ENCODE measurements around the gene ADAMTSL3.

GRCh38 chr15:83893308-83893707 is 239.4 kb downstream of the ADAMTSL3 start:
- no peak for TF ChIP-seq SUZ12 (IDR thresholded peaks at IDR 0.05; ENCODE audit: extremely low read depth, insufficient read depth, insufficient read length)
- TF ChIP-seq YY1 (IDR thresholded peaks at IDR 0.05; ENCODE audit: insufficient read depth, insufficient read length): no peak
- no peak for TF ChIP-seq ZNF274 (IDR thresholded peaks at IDR 0.05; ENCODE audit: low read depth, low read length)
